ENCODE data around the gene TTF1. TPM values are rescaled to one million over a fixed set of nuclear protein-coding genes. Genes with fewer than 3 reads are reported as not detected.

The TTF1 gene
- total and polyA plus RNA-seq, 9 donors = 10.1 to 15.3 (median 12.1) TPM

GRCh38 chr9:132447346-132447745 is 40.7 kb upstream of the TTF1 start:
- intact Hi-C loops (cut with DNase I) = no loop called here
- H3K27me3 ChIP-seq = no peaks in the 10 kb centered on the region
- 56 to 63% (median 61%) methylated on average over 20 of the region's 20 CpGs for WGBS, 3 donors
- TF ChIP-seq POLR2A (IDR thresholded peaks at IDR 0.05) = no peak
- TF ChIP-seq, protein P1, sequence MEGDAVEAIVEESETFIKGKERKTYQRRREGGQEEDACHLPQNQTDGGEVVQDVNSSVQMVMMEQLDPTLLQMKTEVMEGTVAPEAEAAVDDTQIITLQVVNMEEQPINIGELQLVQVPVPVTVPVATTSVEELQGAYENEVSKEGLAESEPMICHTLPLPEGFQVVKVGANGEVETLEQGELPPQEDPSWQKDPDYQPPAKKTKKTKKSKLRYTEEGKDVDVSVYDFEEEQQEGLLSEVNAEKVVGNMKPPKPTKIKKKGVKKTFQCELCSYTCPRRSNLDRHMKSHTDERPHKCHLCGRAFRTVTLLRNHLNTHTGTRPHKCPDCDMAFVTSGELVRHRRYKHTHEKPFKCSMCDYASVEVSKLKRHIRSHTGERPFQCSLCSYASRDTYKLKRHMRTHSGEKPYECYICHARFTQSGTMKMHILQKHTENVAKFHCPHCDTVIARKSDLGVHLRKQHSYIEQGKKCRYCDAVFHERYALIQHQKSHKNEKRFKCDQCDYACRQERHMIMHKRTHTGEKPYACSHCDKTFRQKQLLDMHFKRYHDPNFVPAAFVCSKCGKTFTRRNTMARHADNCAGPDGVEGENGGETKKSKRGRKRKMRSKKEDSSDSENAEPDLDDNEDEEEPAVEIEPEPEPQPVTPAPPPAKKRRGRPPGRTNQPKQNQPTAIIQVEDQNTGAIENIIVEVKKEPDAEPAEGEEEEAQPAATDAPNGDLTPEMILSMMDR (IDR thresholded peaks at IDR 0.05) = no peak
- TF ChIP-seq EP300 (IDR thresholded peaks at IDR 0.05) = no peak
- no peak overlapping the region for H3K27ac ChIP-seq
- H3K9me3 ChIP-seq = no peaks in the 10 kb centered on the region
- no peaks in the 10 kb centered on the region for H3K36me3 ChIP-seq
- DNase-seq = no peak
- no peaks in the 10 kb centered on the region for H3K4me1 ChIP-seq (ENCODE audit: insufficient read depth)
- H3K4me3 ChIP-seq = no peak overlapping the region

DNA sequence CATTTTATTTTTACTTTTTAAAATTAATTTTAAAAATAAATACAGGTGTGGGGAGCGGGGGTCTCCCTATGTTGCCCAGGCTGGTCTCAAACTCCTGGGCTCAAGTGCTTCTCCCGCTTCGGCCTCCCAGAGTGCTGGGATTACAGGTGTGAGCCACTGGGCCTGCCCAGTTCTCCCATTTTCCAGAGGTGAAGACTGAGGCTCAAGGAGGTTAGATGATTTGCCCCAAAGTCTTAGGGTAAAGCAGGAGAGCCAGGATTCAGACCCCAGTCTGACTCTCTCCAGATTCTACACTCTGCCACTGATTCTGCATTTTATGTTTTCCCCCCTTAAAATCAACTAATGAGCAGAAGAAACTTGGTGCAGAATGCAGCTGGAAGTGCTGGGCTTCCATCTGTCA is 40.2 kb upstream of the TTF1 start:
- no peak for DNase-seq
- H3K4me3 ChIP-seq = no peak overlapping the region
- H3K4me1 ChIP-seq (ENCODE audit: insufficient read depth) = no peaks in the 10 kb centered on the region
- no peak overlapping the region for H3K27ac ChIP-seq
- 93 to 99% (median 95%) methylated on average over 3 of the region's 3 CpGs for WGBS, 3 donors
- intact Hi-C loops (cut with DNase I) = no loop called here
- no peaks in the 10 kb centered on the region for H3K36me3 ChIP-seq
- no peaks in the 10 kb centered on the region for H3K9me3 ChIP-seq
- TF ChIP-seq, protein P1 (IDR thresholded peaks at IDR 0.05) = no peak
- TF ChIP-seq EP300 (IDR thresholded peaks at IDR 0.05) = no peak
- no peak for TF ChIP-seq POLR2A (IDR thresholded peaks at IDR 0.05)
- no peaks in the 10 kb centered on the region for H3K27me3 ChIP-seq

- DNase-seq = no peak
- no peak for TF ChIP-seq POLR2A (IDR thresholded peaks at IDR 0.05)
- TF ChIP-seq, protein P1 (IDR thresholded peaks at IDR 0.05) = no peak
- TF ChIP-seq EP300 (IDR thresholded peaks at IDR 0.05) = no peak
- intact Hi-C loops (cut with DNase I) = no loop called here
- no peak overlapping the region for H3K27ac ChIP-seq
- no peaks in the 10 kb centered on the region for H3K36me3 ChIP-seq
- H3K27me3 ChIP-seq = no peaks in the 10 kb centered on the region
- no peaks in the 10 kb centered on the region for H3K9me3 ChIP-seq
- H3K4me1 ChIP-seq (ENCODE audit: insufficient read depth) = no peaks in the 10 kb centered on the region
- WGBS, 3 donors = 43 to 49% (median 48%) methylated on average over 10 of the region's 10 CpGs
- H3K4me3 ChIP-seq = no peak overlapping the region
Observed at GRCh38 chr9:132443951-132444607, 37.4 kb upstream of the TTF1 start.

- H3K4me3 ChIP-seq = no peak overlapping the region
- H3K9me3 ChIP-seq = no peaks in the 10 kb centered on the region
- TF ChIP-seq POLR2A (IDR thresholded peaks at IDR 0.05) (no peak), EP300 (IDR thresholded peaks at IDR 0.05) (no peak)
- TF ChIP-seq, protein P1 (IDR thresholded peaks at IDR 0.05) = no peak
- H3K4me1 ChIP-seq (ENCODE audit: insufficient read depth) = no peaks in the 10 kb centered on the region
- no peak overlapping the region for H3K27ac ChIP-seq
- 35 to 43% (median 39%) methylated on average over 10 of the region's 10 CpGs for WGBS, 3 donors
- H3K36me3 ChIP-seq = no peaks in the 10 kb centered on the region
- no peak for DNase-seq
- no peaks in the 10 kb centered on the region for H3K27me3 ChIP-seq
- intact Hi-C loops (cut with DNase I) = no loop called here
Observed at GRCh38 chr9:132441404-132441803, 34.8 kb upstream of the TTF1 start.

Data from ovary (tissue), 9 donors.